ENCODE results near the gene TMEM250.

GRCh38 chr9:136093995-136094881 is 24.4 kb downstream of the TMEM250 start:
- TF ChIP-seq CTCF (IDR thresholded peaks at IDR 0.05 in 8 of 11, conservative IDR thresholded peaks at IDR 0.05 in 3 of 11): no peak
- TF ChIP-seq POLR2A (IDR thresholded peaks at IDR 0.05): no peak
- peak in 2 of 3 donors; percentile 44 to 72 for TF ChIP-seq POLR2AphosphoS5 (IDR thresholded peaks at IDR 0.05)
